ENCODE measurements around the gene PHPT1. TPM values are rescaled to one million over a fixed set of nuclear protein-coding genes. Genes with fewer than 3 reads are reported as not detected.
A peak's percentile ranks its signal among the peaks of the same experiment; 100 is the strongest.

Gene PHPT1
- total and polyA plus RNA-seq, 2 of the 13 experiments (the other 11 are each of a cell fraction or from before 2014, with no cell fraction given): 189 to 192 TPM

DNA sequence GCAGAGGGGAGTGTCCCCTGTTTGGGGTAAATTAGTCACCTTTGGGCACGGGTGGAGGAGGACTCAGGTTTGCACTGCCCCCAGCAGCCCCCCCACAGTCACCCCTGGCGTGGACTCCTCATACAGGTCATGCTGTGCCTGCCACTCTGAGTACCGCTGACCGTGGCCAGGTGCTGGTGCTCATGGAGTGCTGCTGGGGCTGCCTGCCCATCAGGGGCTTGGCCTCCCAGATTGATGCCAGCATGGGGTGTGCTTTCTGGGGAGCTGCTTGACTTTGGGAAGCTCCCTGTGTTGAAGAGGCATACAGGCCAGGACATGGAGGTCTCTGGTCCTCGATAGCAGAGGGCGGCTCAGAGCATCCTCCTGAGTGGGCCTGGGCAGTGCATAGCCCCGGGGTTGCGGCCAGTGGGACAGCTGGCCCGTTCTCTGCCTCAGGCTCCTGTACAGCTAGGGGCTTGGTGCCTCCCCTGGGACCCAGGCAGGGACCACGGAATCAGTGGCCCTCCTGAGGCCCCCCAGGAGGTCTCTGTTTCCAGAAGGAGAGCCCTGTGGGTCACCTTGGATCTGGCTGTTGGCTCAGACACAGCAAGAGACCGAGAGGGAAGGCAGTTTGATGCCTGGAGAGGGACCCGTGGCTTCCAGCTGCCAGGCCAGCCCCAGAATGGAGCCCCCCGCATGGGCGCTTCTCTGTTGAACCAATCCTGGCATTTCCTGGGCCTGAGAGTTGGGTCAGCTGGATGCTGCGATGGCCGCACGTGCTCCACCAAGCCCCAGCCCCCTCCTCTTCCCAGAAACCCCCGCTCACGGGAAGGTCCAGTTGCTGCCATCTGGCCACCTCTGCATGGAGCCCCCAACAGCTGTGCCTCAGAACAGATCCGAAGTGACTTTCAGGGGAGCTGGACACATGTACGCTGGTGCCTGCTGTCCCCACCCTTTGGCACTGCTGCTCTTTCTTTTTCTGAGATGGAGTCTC, 13.0 kb upstream of the PHPT1 start (continued):
- TF ChIP-seq, protein P1, sequence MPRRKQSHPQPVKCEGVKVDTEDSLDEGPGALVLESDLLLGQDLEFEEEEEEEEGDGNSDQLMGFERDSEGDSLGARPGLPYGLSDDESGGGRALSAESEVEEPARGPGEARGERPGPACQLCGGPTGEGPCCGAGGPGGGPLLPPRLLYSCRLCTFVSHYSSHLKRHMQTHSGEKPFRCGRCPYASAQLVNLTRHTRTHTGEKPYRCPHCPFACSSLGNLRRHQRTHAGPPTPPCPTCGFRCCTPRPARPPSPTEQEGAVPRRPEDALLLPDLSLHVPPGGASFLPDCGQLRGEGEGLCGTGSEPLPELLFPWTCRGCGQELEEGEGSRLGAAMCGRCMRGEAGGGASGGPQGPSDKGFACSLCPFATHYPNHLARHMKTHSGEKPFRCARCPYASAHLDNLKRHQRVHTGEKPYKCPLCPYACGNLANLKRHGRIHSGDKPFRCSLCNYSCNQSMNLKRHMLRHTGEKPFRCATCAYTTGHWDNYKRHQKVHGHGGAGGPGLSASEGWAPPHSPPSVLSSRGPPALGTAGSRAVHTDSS (CRISPR knock-in tag; conservative IDR thresholded peaks at IDR 0.05): no peak
- peak; percentile 20 for TF ChIP-seq AGO2 (optimal IDR thresholded peaks at IDR 0.05; ENCODE audit: low read depth, low read length)
- no peak for TF ChIP-seq ZNF124 (CRISPR knock-in tag; IDR thresholded peaks at IDR 0.05)
- no peak for TF ChIP-seq ZNF792 (CRISPR knock-in tag; IDR thresholded peaks at IDR 0.05)
- peak; percentile 28 for TF ChIP-seq SRSF1 (optimal IDR thresholded peaks at IDR 0.05; ENCODE audit: low read depth, low read length)
- TF ChIP-seq ZNF431 (CRISPR knock-in tag; IDR thresholded peaks at IDR 0.05; ENCODE audit: borderline replicate concordance, low read depth): no peak
- no peak for TF ChIP-seq ELF3 (CRISPR knock-in tag; IDR thresholded peaks at IDR 0.05)
- TF ChIP-seq HNRNPK (IDR thresholded peaks at IDR 0.05; ENCODE audit: low read depth, low read length, poor library complexity, severe bottlenecking): no peak
- no peak for TF ChIP-seq DPF2 (CRISPR knock-in tag; IDR thresholded peaks at IDR 0.05; ENCODE audit: borderline replicate concordance, low read depth)

GRCh38 chr9:136837146-136837855, 11.9 kb upstream of the PHPT1 start:
- 92% methylated on average over 15 of the region's 27 CpGs for WGBS (ENCODE audit: low lambda C conversion rate)

More at GRCh38 chr9:136837146-136837855, 11.9 kb upstream of the PHPT1 start:
- peaks cover 14 to 15% of the 10 kb centered on the region in 2 experiments for H3K36me3 ChIP-seq (replicated peaks in 1 of 2; ENCODE audit: control insufficient read depth in 1 of 2, insufficient read depth in 2 of 2, low read length in 2 of 2)
- ChIA-PET CTCF (ENCODE audit: low intra/inter-chr PET ratio, low total read pairs) (no interaction called here), POLR2A (no interaction called here)
- DNase-seq (ENCODE audit: low spot score) (no peak), ATAC-seq (no peak), FAIRE-seq (no peak)
- H3K79me2 ChIP-seq (ENCODE audit: insufficient read depth, low read length): no peaks in the 10 kb centered on the region
- no TSS peak for BruUV-seq (replicated peaks)
- TF ChIP-seq SNAI1 (CRISPR knock-in tag; IDR thresholded peaks at IDR 0.05; ENCODE audit: borderline replicate concordance): no peak
- TF ChIP-seq SUZ12 (IDR thresholded peaks at IDR 0.05; ENCODE audit: low read depth, low read length): no peak
- TF ChIP-seq KDM1A (CRISPR knock-in tag; IDR thresholded peaks at IDR 0.05): no peak
- peak; percentile 3 for TF ChIP-seq AGO2 (optimal IDR thresholded peaks at IDR 0.05; ENCODE audit: low read depth, low read length)
- TF ChIP-seq ZNF136 (CRISPR knock-in tag; IDR thresholded peaks at IDR 0.05; ENCODE audit: low read depth): no peak
- no peak for TF ChIP-seq HNRNPH1 (optimal IDR thresholded peaks at IDR 0.05; ENCODE audit: low read depth, low read length)
- no peak for TF ChIP-seq SMC3 (IDR thresholded peaks at IDR 0.05; ENCODE audit: low read length)
- TF ChIP-seq TGIF2 (CRISPR knock-in tag; IDR thresholded peaks at IDR 0.05): no peak
- TF ChIP-seq KMT2A (CRISPR knock-in tag; IDR thresholded peaks at IDR 0.05): no peak
- no peak for TF ChIP-seq MTA3 (CRISPR knock-in tag; IDR thresholded peaks at IDR 0.05)
- TF ChIP-seq ZSCAN12 (CRISPR knock-in tag; IDR thresholded peaks at IDR 0.05): no peak
- TF ChIP-seq AGO1 (IDR thresholded peaks at IDR 0.05; ENCODE audit: low read depth, low read length, poor library complexity, severe bottlenecking): peak; percentile 79
- TF ChIP-seq SRY (CRISPR knock-in tag; IDR thresholded peaks at IDR 0.05): no peak
- H3K27me3 ChIP-seq (ENCODE audit: control insufficient read depth in 1 of 2, insufficient read depth in 2 of 2, low read length in 2 of 2): no peaks in the 10 kb centered on the region
- intact Hi-C loops (cut with micrococcal nuclease; ENCODE audit: unreplicated experiment): no loop called here
- no peak overlapping the region for H2AFZ ChIP-seq (ENCODE audit: low read length)
- no peaks in the 10 kb centered on the region for H4K20me1 ChIP-seq (ENCODE audit: insufficient read depth, low read length)
- peaks cover 31% of the 10 kb centered on the region for H3K4me1 ChIP-seq (ENCODE audit: insufficient read depth, low read length)
- no peak overlapping the region for H3K9ac ChIP-seq (ENCODE audit: insufficient read depth, low read depth, low read length)
- no peaks in the 10 kb centered on the region for H3K9me3 ChIP-seq (ENCODE audit: low read length)
- in situ Hi-C loops (cut with HindIII; ENCODE audit: extremely low pct_ligation_motif_present, low pct_unique_long_range_greater_than_20kb): no loop called here
- no peak overlapping the region for H3K4me2 ChIP-seq (ENCODE audit: low read depth, low read length)
- no peak overlapping the region for H3K4me3 ChIP-seq (replicated peaks in 1 of 3; ENCODE audit: insufficient read depth in 1 of 3, low read depth in 2 of 3, low read length in 3 of 3)
- no peak overlapping the region for H3K27ac ChIP-seq (ENCODE audit: extremely low read length, insufficient read depth, low read length)

Data from HepG2 (cell line).